Mucosa of descending colon (tissue), 3 donors: ENCODE data around the gene CMKLR1. TPM values are rescaled to one million over a fixed set of nuclear protein-coding genes. Genes with fewer than 3 reads are reported as not detected.

Experiments used
- ATAC-seq: fragments of 200-7000 bp; cut with Tn5 transposase; one replicate; pipeline ENCODE4 v1.9.1; 2020; ENCODE audit warnings: mild to moderate bottlenecking, moderate library complexity
- DNase-seq, 3 donors: peaks; one replicate each; pipeline ENCODE4 v3.0.0-alpha.2; 2020
- H3K36me3 ChIP-seq: fragments of 200-600 bp; one replicate; pipeline ENCODE4 v1.8.0; 2021; ENCODE audit warnings: low read depth, mild to moderate bottlenecking
- H3K4me1 ChIP-seq: fragments of 200-600 bp; one replicate; pipeline ENCODE4 v1.8.0; 2021; ENCODE audit warnings: low read depth, mild to moderate bottlenecking
- H3K4me3 ChIP-seq: fragments of 200-600 bp; one replicate; pipeline ENCODE4 v1.8.0; 2021; ENCODE audit warnings: mild to moderate bottlenecking
- H3K9me3 ChIP-seq: fragments of 200-600 bp; one replicate; pipeline ENCODE4 v1.8.0; 2021; ENCODE audit warnings: mild to moderate bottlenecking
- CTCF ChIP-seq: fragments of 200-600 bp; IDR thresholded peaks from one replicate; pipeline ENCODE4 v1.8.0; 2022; ENCODE audit warnings: antibody characterized with exemption, mild to moderate bottlenecking
- intact Hi-C, 2 donors: fragments of 100-400 bp; cut with DNase I in 1 of 2; cut with micrococcal nuclease in 1 of 2; formaldehyde crosslinking; loops; one replicate each; pipeline versions ENCODE4 v1.11.0 to v1.11.1; 2022; cut with DNase I, micrococcal nuclease
- total RNA-seq, 3 donors: library from RNA; stranded (reverse); fragmentation: NEBNext Ultra II Directional in 2 of 3; extraction: Animal tissue kit (Norgen Biotek cat#: 25700) in 2 of 3; gene quantifications; one replicate each; pipeline versions ENCODE4 v1.2.1 to v1.2.4, GENCODE V29; 2021 to 2023
- donor health status: DM: no; HTN: no; CAD: no; lungs with moderate emphysema.
- donor health status: DM: no; HTN: no; CAD: no.
- donor health status: DM: no; HTN: yes; CAD: no.

The CMKLR1 gene
- total RNA-seq, 3 donors from 2014 or later: 4.4 to 15.7 (median 10.8) TPM

GRCh38 chr12:108348842-108349241 lies 9.7 kb upstream of the CMKLR1 start:
- no peaks in the 10 kb centered on the region for H3K36me3 ChIP-seq
- TF ChIP-seq CTCF: no peak

GRCh38 chr12:108346727-108347710 lies 7.9 kb upstream of the CMKLR1 start:
- intact Hi-C loops: no loop called here
- ATAC-seq: no peak
- Histone ChIP-seq H3K4me3 (no peak overlapping the region), H3K9me3 (no peaks in the 10 kb centered on the region), H3K4me1 (no peaks in the 10 kb centered on the region), H3K36me3 (no peaks in the 10 kb centered on the region)
- DNase-seq: no peak
- no peak for TF ChIP-seq CTCF

More at GRCh38 chr12:108348842-108349241, 9.7 kb upstream of the CMKLR1 start:
- ATAC-seq (no peak), DNase-seq (no peak)
- no peaks in the 10 kb centered on the region for H3K4me1 ChIP-seq
- no peak overlapping the region for H3K4me3 ChIP-seq
- H3K9me3 ChIP-seq: no peaks in the 10 kb centered on the region
- intact Hi-C loops: no loop called here

- DNase-seq (no peak), ATAC-seq (no peak)
- intact Hi-C loops: no loop called here
- Histone ChIP-seq H3K4me3 (no peak overlapping the region), H3K4me1 (no peaks in the 10 kb centered on the region), H3K36me3 (no peaks in the 10 kb centered on the region), H3K9me3 (no peaks in the 10 kb centered on the region)
- no peak for TF ChIP-seq CTCF
Observed at GRCh38 chr12:108345716-108346633, 6.9 kb upstream of the CMKLR1 start.

- intact Hi-C loops: no loop called here
- no peak for ATAC-seq
- no peak for TF ChIP-seq CTCF
Observed at GRCh38 chr12:108342985-108343384, 3.9 kb upstream of the CMKLR1 start.

More at GRCh38 chr12:108342985-108343384, 3.9 kb upstream of the CMKLR1 start:
- Histone ChIP-seq H3K4me1 (no peaks in the 10 kb centered on the region), H3K9me3 (no peaks in the 10 kb centered on the region), H3K36me3 (no peaks in the 10 kb centered on the region), H3K4me3 (no peak overlapping the region)
- DNase-seq: no peak
